Dermis microvascular lymphatic vessel endothelial cell (primary cell): ENCODE results near the gene ADAP1. TPM values are rescaled to one million over a fixed set of nuclear protein-coding genes. Genes with fewer than 3 reads are reported as not detected.

Experiments
- DNase-seq, 2 donors: peaks; one replicate each; pipeline versions ENCODE4 v3.0.0 to v3.0.0-alpha.2; 2010; ENCODE audit warnings: low read depth in 2 of 2
- total RNA-seq: library from RNA; depleted of rRNA; stranded (reverse); fragments of >200 nt; gene quantifications from 2 replicates; pipeline ENCODE4 v1.2.1, GENCODE V29; 2014

The ADAP1 gene
- total RNA-seq, 1 donor from 2014 or later: 1.8 TPM

- no peak for DNase-seq
Measured at GRCh38 chr7:923108-924041, 31.1 kb downstream of the ADAP1 start.

GRCh38 chr7:922334-923107 lies 32.0 kb downstream of the ADAP1 start:
- DNase-seq: no peak

- DNase-seq: peak in 1 of 2 donors; percentile 23
Measured at GRCh38 chr7:921581-922333, 32.7 kb downstream of the ADAP1 start.

DNA sequence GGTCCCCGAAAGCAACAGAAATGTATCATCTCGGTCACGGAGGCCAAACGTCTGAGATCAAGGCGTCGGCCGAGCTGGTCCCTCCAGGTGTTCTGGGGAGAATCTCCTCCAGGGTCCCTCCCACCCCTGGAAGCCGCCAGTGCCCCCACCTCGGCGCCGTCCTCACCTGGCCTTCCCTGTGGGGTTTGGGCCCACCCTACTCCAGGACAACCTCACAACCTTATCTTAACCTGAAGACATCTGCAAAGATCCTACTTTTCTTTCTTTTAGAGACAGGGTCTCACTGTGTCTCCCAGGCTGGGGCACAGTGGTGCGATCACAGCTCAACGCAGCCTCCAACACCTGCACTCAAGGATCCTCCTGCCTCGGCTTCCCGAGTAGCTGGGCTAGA lies 33.4 kb downstream of the ADAP1 start:
- DNase-seq: no peak

DNA sequence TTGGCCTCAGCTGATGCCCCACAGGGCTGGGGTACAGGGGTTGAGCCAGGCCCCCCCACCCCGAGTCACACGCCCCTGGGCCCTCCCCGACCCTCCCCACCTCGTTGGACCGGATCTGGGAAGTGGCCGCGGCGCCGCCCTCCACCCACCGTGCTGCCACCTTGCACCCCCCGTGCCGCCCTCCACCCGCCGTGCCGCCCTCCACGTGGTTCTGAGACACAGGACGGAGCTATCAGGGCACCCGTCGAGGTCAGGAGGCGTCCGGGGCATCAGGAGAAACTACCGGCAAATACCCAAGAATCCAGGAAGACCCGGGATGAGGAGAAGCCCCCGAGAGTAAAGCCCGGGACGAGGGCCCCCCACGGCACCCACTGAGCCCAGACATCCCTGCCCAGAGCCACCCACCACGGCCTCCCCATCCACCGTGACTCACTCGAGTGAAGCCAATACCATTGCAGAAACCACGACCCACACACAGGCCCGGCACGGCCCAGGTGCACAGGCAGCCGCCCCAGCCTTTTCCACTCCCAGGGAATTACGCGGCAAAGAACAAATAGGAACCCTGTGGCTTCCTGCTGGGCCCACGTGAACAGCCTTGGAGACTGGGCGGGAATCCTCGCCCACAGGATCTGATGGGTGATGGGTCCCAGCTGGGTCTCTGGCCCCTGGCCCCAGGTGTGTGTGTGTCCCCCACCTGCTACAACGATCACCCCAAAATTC lies 34.0 kb downstream of the ADAP1 start:
- DNase-seq: no peak

GRCh38 chr7:919924-920341 lies 34.5 kb downstream of the ADAP1 start:
- no peak for DNase-seq

GRCh38 chr7:919114-919442 lies 35.4 kb downstream of the ADAP1 start:
- DNase-seq: no peak

GRCh38 chr7:918441-919113 lies 35.9 kb downstream of the ADAP1 start:
- DNase-seq: no peak

- DNase-seq: no peak
Measured at GRCh38 chr7:918118-918425, 36.4 kb downstream of the ADAP1 start.

DNA sequence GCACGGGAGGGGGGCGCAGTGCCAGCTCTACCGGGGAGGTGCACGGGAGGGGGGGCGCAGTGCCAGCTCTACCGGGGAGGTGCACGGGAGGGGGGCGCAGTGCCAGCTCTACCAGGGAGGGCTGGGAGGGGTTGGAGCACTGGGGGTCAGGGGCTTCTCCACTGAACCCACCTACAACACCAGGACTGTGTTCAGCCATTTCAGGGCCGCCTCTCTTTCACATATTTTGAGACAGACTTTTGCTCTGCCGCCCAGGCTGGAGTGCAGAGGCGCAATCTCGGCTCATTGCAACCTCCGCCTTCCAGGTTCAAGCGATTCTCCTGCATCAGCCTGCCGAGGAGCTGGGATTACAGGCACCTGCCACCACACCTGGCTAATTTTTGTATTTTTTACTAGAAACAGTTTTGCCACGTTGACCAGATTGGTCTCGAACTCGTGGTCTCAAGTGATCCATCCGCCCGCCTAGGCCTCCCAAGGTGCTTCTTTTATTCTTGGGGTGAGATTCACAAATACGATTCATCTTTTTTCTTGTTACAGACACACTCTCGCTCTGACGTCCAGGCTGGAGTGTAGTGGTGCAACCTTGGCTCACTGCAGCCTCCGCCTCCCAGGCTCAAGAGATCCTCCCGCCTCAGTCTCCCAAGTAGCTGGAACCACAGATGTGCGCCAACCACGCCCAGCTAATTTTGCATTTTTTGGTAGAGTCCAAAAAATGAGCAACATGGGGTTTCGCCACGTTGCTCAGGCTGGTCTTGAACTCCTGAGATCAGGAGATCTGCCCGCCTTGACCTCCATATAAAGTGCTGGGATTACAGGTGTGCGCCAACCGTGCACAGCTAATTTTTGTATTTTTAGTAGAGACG lies 37.0 kb downstream of the ADAP1 start:
- DNase-seq: no peak

- DNase-seq: no peak
Measured at GRCh38 chr7:916291-916941, 38.1 kb downstream of the ADAP1 start.

DNA sequence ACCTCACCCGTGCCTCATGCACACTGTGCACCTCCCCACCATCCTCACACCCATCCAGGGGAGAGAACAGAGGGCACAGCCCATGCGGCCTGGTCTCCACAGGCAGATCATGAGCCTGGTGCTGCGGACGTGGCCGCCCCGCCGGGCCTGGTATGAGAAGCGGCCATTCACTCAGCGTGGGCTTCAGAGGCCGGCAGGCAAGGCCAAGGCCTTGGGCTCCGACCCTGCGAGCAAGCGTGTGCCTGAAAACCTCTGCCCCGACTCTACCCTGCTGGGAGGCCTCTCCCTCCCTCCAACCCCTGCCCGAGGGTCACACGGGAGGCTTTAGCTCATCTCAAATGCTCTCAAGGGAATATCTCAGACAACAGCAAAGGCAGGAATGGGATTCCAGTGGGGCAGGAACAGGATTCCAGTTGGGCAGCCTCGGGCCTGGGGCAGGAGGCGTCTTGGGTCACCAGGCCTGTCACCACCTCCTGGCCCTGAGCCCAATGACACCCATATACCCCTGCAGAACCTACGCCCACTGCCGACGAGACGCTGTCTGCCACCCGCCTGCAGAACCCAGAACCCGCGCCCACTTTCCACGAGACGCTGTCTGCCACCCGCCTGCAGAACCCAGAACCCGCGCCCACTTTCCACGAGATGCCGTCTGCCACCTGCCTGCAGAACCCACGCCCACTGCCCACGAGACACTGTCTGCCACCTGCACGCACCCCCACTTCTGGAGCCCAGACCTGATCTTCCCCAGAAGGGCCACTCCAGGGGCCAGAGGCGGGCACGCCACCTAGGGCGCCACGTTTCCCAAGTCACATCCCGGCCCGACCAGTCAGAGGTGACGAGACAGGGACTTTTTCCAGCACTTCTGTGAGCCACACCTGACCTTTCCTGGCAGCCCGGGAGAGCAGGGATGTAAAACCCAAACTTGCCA lies 38.9 kb downstream of the ADAP1 start:
- DNase-seq: no peak

DNA sequence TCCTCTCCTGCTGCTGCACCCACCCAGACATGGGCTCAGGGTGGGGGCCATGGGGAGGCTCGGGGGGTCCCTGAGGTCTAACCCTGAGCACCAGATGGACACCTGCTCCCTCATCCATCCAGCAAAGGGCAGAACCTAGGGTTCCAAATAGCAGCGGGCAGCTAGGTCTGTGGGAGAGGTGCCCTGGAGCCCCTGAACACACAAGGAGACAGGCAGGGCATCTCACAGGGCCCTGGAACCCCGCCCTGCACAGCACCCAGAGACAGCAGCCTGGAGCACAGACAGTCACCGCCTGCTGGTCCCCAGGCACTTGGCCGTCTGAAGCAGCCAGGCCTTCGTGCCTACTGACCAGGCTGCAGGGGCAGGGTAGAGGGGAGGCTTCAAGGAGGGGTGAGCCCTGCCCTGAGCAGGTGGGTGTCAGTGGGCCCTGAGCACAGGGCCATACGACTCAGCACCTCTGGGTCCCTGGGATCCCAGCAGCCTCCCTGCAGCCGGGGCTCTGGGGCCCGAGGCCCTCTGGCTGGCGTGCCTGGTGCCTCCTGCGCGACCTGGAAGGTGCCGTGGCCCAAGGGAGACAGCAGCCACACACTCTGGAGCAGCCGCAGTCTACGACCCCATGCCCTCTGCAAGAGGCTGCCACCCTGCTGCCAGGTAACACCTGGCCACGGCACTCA lies 39.8 kb downstream of the ADAP1 start:
- DNase-seq: no peak

DNA sequence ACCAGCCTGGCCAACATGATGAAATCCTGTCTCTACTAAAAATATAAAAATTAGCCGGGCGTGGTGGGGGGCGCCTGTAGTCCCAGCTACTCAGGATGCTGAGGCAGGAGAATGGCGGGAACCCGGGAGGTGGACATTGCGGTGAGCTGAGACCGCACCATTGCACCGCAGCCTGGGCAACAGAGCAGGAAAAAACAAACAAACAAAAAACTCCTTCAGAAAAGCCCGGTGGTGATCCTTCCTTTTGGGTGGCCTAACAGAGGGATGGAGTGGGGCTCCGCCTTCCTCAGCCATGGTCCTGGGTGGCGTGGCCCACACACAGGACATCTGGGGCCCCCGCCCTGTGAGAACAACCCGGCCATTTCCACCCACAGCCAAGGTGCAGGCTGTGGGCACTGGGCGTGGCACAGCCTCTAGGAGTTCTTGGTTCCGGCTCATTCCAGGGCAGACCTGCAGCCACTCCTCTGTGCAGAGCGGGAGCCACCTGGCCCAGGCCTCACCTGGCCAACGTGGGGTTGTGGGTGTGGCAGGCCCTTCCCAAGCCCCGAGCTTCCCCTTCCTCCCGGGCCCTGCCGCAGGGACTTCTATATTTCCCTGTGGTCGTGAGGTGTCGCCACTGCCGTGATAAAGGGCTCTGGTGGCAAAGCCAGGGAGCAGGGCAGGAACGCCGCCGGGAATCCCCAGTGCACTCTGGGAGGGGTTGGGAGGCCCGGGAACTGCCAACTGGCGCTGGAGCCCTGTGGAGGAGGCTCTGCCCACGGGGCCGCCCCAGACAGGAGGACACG lies 40.6 kb downstream of the ADAP1 start:
- DNase-seq: no peak

GRCh38 chr7:911791-912480 lies 42.5 kb downstream of the ADAP1 start:
- DNase-seq: no peak

DNA sequence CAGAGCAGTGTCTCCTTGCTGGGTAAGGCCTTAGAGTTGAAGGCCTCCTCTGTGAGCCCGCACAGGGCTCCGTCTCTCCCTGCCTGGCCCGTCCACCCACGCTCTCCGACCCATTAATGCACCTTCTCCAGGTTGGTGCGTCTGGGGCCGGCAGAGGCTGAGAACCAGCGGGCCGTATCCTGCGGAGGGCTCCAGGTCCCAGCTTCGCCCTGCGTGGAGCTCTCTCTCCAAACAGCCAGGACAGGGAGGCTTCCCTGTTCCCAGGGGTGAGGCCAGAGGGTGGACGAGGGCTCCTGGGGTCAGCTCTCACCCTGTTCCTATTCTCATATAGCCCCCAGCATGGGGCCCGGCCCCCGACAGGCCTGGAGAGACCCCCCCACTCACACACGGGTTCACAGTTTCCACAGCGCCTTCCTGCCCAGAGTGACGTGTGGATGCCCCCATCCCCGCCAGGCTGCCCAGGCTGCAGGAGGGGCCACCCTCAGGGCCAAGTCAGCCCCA lies 43.5 kb downstream of the ADAP1 start:
- DNase-seq: no peak
